ENCODE results near the gene CYBA. TPM values are rescaled to one million over a fixed set of nuclear protein-coding genes. Genes with fewer than 3 reads are reported as not detected.
A peak's percentile ranks its signal among the peaks of the same experiment; 100 is the strongest.

The CYBA gene
- total and polyA plus RNA-seq, 9 of the 15 experiments (the other 6 are each of a cell fraction or from before 2014, with no cell fraction given): 0.34 to 683 (median 93.0) TPM

DNA sequence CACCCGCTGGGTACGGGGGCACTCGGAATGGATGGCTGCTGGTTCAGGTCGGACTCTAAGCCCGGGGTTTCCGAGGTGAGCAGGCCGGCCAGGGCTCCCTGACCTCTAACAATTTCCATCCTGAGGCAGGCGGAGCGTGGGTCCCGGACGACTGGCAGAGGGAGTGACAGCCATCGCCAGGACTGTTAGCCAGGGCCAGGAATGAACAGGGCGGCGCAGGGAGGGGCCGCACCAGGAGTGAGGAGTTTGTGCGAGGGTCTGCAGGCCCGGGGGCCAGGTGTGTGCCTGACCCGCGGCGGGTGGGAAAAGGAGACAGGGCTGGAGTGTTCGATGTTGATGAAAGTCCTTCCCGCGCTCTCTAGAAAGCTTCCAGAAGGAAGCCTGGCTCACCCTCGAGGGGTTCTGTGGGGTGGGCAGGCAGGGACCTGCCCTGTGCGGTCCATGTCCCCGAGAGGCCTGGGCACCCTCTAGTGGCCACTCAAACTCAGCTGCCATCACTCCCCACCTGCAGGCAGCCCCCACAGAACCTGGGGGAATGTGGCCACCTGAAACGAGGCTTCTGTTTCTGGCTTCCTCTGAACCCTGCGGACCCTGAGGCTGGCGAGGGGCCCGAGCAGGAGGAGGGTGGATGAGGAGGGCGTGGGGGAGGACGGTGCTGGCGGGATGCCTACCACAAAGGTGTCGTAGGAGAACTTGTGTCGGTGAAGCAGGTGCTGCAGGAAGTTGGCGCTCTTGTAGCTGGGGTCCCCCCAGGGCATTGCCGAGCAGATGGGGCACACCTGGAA lies 47.2 kb upstream of the CYBA start (continued):
- no peak for TF ChIP-seq SRSF1 (IDR thresholded peaks at IDR 0.05; ENCODE audit: low read depth, low read length)
- no peak for TF ChIP-seq NFYB (IDR thresholded peaks at IDR 0.05; ENCODE audit: extremely low read depth, insufficient read length)
- no peak for TF ChIP-seq KLF6 (CRISPR knock-in tag; IDR thresholded peaks at IDR 0.05; ENCODE audit: borderline replicate concordance)
- no peak for TF ChIP-seq CBX2 (IDR thresholded peaks at IDR 0.05; ENCODE audit: insufficient read depth, low read length, poor library complexity, severe bottlenecking)
- TF ChIP-seq YY1 (IDR thresholded peaks at IDR 0.05; ENCODE audit: borderline replicate concordance in 1 of 3, control insufficient read depth in 1 of 3, extremely low read depth in 1 of 3, insufficient read depth in 3 of 3, insufficient read length in 1 of 3, insufficient replicate concordance in 2 of 3, low read depth in 1 of 3, low read length in 2 of 3): peak in 1 of 3 experiments; percentile 32
- no peak for TF ChIP-seq ZNF24 (IDR thresholded peaks at IDR 0.05)
- TF ChIP-seq KDM1A (IDR thresholded peaks at IDR 0.05): no peak
- TF ChIP-seq, protein P1, sequence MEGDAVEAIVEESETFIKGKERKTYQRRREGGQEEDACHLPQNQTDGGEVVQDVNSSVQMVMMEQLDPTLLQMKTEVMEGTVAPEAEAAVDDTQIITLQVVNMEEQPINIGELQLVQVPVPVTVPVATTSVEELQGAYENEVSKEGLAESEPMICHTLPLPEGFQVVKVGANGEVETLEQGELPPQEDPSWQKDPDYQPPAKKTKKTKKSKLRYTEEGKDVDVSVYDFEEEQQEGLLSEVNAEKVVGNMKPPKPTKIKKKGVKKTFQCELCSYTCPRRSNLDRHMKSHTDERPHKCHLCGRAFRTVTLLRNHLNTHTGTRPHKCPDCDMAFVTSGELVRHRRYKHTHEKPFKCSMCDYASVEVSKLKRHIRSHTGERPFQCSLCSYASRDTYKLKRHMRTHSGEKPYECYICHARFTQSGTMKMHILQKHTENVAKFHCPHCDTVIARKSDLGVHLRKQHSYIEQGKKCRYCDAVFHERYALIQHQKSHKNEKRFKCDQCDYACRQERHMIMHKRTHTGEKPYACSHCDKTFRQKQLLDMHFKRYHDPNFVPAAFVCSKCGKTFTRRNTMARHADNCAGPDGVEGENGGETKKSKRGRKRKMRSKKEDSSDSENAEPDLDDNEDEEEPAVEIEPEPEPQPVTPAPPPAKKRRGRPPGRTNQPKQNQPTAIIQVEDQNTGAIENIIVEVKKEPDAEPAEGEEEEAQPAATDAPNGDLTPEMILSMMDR (IDR thresholded peaks at IDR 0.05 in 2 of 3, conservative IDR thresholded peaks at IDR 0.05 in 1 of 3; ENCODE audit: insufficient read depth in 2 of 3, low read depth in 1 of 3, low read length in 3 of 3): peak; percentile 64 to 65 (median 64); a peak in 5 of 6 replicates
- no peak for TF ChIP-seq CC2D1A (IDR thresholded peaks at IDR 0.05)
- TF ChIP-seq NFATC3 (IDR thresholded peaks at IDR 0.05): no peak
- TF ChIP-seq TOE1 (IDR thresholded peaks at IDR 0.05; ENCODE audit: borderline replicate concordance): no peak
- TF ChIP-seq TOE1 (CRISPR knock-in tag; IDR thresholded peaks at IDR 0.05; ENCODE audit: borderline replicate concordance, low read depth): no peak
- no peak for TF ChIP-seq POLR2AphosphoS2 (IDR thresholded peaks at IDR 0.05; ENCODE audit: low read length)
- TF ChIP-seq ZNF717 (CRISPR knock-in tag; IDR thresholded peaks at IDR 0.05): no peak
- no peak for TF ChIP-seq MTA1 (IDR thresholded peaks at IDR 0.05; ENCODE audit: borderline replicate concordance)
- no peak for TF ChIP-seq SMAD2 (IDR thresholded peaks at IDR 0.05; ENCODE audit: low read depth, low read length)
